Transverse colon (tissue), 4 donors: ENCODE data around the gene DNAH7. TPM values are rescaled to one million over a fixed set of nuclear protein-coding genes. Genes with fewer than 3 reads are reported as not detected.
"Not testable (repeated sequence)": the region's sequence is repeated elsewhere in the genome, so short reads cannot be mapped to it uniquely, and the experiment has no call there.

Source experiments
- DNase-seq: peaks from one replicate; pipeline ENCODE4 v3.0.0-alpha.2; 2019
- H3K27ac ChIP-seq, 4 donors: fragments of 200-600 bp; sonication (generic); 2 replicates each; pipeline ENCODE4 v1.5.1; 2016 to 2018; ENCODE audit warnings: inconsistent platforms in 4 of 4
- H3K27me3 ChIP-seq: fragments of 200-600 bp; sonication (generic); 2 replicates; pipeline ENCODE4 v1.5.1; 2017; ENCODE audit warnings: inconsistent platforms
- H3K36me3 ChIP-seq, 4 donors: fragments of 200-600 bp; sonication (generic); 2 replicates each; pipeline ENCODE4 v1.5.1; 2017 to 2019; ENCODE audit warnings: inconsistent platforms in 4 of 4
- H3K4me1 ChIP-seq, 4 donors: fragments of 200-600 bp; sonication (generic); 2 replicates each; pipeline ENCODE4 v1.5.1; 2017 to 2020; ENCODE audit warnings: inconsistent platforms in 4 of 4
- H3K4me3 ChIP-seq, 4 donors: fragments of 200-600 bp; sonication (generic); 1 replicate in 1 of 4; 2 replicates in 3 of 4; pipeline versions ENCODE4 v1.5.1 to v1.6.1; 2017 to 2019; ENCODE audit warnings: inconsistent platforms in 4 of 4
- H3K9me3 ChIP-seq, 2 donors: fragments of 200-600 bp; sonication (generic); 2 replicates each; pipeline ENCODE4 v1.5.1; 2017 to 2019; ENCODE audit warnings: inconsistent platforms in 2 of 2
- EP300 ChIP-seq: sonication (generic); formaldehyde crosslinking; IDR thresholded peaks from one replicate; pipeline ENCODE4 v1.6.1; 2017; ENCODE audit warnings: antibody characterized with exemption, low read depth
- POLR2A ChIP-seq: fragments of 450-650 bp; IDR thresholded peaks from one replicate; pipeline ENCODE4 v1.6.1; 2016; ENCODE audit warnings: antibody characterized with exemption, mild to moderate bottlenecking, moderate library complexity
- POLR2AphosphoS5 ChIP-seq, 3 donors: sonication (generic); formaldehyde crosslinking; IDR thresholded peaks; one replicate each; pipeline ENCODE4 v1.6.1; 2016; ENCODE audit warnings: antibody characterized with exemption in 3 of 3
- WGBS, 2 donors: methylation state at CpG; one replicate each; pipeline ENCODE4 v1.1.5; 2018; ENCODE audit warnings: low coverage in 1 of 2; 5-methylcytosine and 5-hydroxymethylcytosine counted together
- in situ Hi-C, 4 donors: fragments of 200-750 bp; cut with MboI; loops; one replicate each; pipeline versions ENCODE4 v1.15.0 to v1.15.1; 2017; ENCODE audit warnings: low sequenced_read_pairs in 3 of 4, low pct_ligation_motif_present in 1 of 4, low pct_unique_long_range_greater_than_20kb in 1 of 4
- intact Hi-C: fragments of 100-400 bp; cut with DNase I; formaldehyde crosslinking; loops from one replicate; pipeline ENCODE4 v1.15.1; 2023; ENCODE audit warnings: low total_unique reads
- total RNA-seq, 4 donors: library from RNA; depleted of rRNA; stranded (reverse); fragments of >200 nt; gene quantifications; one replicate each; pipeline ENCODE4 v1.1.0, GENCODE V29; 2016
- TF ChIP-seq, protein P1 (sequence below), 5 experiments: fragments of 200-600 bp in 3 of 5; fragments of 450-650 bp in 2 of 5; sonication (generic) in 3 of 5; IDR thresholded peaks; 1 replicate in 2 of 5; 2 replicates in 3 of 5; pipeline ENCODE4 v1.5.1; 2016 to 2017; ENCODE audit warnings: antibody characterized with exemption in 5 of 5, inconsistent platforms in 3 of 5, mild to moderate bottlenecking in 2 of 5, moderate library complexity in 1 of 5

The DNAH7 gene
- total RNA-seq, 4 donors from 2014 or later: 1.8 to 56.9 (median 8.1) TPM

DNA sequence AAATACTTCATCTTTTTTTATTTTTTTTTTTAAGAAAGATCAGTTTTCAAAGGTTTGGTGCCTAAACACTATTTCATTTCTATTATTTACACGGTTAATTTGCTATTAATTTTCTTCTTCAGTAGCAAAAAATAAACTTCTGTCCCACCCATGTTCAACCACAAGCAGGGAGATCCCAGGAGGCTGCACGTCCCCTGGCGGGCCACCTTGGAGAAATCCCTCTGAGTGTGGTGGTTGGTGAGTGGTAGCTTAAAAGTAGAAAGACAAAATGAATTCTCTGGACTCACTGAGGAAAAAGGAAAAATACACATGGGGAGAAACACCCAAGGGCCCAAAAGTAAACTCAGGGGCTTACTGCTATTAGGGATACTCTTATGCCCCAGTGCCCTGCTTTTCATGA, 143.5 kb downstream of the DNAH7 start:
- 87 to 97% methylated on average over 3 of the region's 3 CpGs for WGBS, 2 donors
- no peak for DNase-seq
- Histone ChIP-seq H3K27me3 (no peaks in the 10 kb centered on the region), H3K4me1 (no peaks in the 10 kb centered on the region), H3K9me3 (no peaks in the 10 kb centered on the region), H3K4me3 (no peak overlapping the region), H3K27ac (no peak overlapping the region), H3K36me3 (no peaks in the 10 kb centered on the region)
- TF ChIP-seq POLR2AphosphoS5 (IDR thresholded peaks at IDR 0.05) (no peak), POLR2A (no peak), EP300 (no peak)
- TF ChIP-seq, protein P1, sequence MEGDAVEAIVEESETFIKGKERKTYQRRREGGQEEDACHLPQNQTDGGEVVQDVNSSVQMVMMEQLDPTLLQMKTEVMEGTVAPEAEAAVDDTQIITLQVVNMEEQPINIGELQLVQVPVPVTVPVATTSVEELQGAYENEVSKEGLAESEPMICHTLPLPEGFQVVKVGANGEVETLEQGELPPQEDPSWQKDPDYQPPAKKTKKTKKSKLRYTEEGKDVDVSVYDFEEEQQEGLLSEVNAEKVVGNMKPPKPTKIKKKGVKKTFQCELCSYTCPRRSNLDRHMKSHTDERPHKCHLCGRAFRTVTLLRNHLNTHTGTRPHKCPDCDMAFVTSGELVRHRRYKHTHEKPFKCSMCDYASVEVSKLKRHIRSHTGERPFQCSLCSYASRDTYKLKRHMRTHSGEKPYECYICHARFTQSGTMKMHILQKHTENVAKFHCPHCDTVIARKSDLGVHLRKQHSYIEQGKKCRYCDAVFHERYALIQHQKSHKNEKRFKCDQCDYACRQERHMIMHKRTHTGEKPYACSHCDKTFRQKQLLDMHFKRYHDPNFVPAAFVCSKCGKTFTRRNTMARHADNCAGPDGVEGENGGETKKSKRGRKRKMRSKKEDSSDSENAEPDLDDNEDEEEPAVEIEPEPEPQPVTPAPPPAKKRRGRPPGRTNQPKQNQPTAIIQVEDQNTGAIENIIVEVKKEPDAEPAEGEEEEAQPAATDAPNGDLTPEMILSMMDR (IDR thresholded peaks at IDR 0.05): no peak
- in situ Hi-C loops: no loop called here
- intact Hi-C loops: loop anchor here (2.0 kb wide), 1 partner anchor 68 kb away; no protein-coding TSS in a partner anchor

DNA sequence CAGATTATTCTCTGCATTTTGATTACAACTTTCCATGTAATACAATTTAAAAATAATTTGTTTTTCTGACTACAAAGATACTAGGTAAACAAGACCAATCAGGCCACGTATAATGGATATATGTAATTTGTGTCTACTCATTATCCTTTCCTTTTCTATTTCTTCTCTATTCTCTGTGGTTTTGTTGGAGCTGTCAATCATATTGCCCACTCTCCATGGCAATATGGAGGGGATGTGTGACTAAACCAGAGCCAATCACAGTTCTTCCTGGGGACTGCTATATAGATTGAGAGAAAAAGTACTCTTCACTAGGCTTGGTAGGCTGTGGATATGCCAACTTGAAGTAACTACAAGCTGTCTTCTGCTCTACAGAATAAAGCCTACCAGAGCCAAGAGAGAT, 144.7 kb downstream of the DNAH7 start:
- no peak overlapping the region for H3K27ac ChIP-seq
- H3K4me3 ChIP-seq: no peak overlapping the region
- no peaks in the 10 kb centered on the region for H3K4me1 ChIP-seq
- WGBS, 2 donors: 69 to 94% methylated on average over 1 of the region's 1 CpG
- H3K27me3 ChIP-seq: no peaks in the 10 kb centered on the region
- intact Hi-C loops: loop anchor here (2.0 kb wide), 1 partner anchor 69 kb away; no protein-coding TSS in a partner anchor
- DNase-seq: no peak
- no peaks in the 10 kb centered on the region for H3K36me3 ChIP-seq
- in situ Hi-C loops: no loop called here
- TF ChIP-seq EP300: no peak
- TF ChIP-seq, protein P1 (IDR thresholded peaks at IDR 0.05): no peak
- no peak for TF ChIP-seq POLR2A
- no peak for TF ChIP-seq POLR2AphosphoS5 (IDR thresholded peaks at IDR 0.05)
- no peaks in the 10 kb centered on the region for H3K9me3 ChIP-seq

DNA sequence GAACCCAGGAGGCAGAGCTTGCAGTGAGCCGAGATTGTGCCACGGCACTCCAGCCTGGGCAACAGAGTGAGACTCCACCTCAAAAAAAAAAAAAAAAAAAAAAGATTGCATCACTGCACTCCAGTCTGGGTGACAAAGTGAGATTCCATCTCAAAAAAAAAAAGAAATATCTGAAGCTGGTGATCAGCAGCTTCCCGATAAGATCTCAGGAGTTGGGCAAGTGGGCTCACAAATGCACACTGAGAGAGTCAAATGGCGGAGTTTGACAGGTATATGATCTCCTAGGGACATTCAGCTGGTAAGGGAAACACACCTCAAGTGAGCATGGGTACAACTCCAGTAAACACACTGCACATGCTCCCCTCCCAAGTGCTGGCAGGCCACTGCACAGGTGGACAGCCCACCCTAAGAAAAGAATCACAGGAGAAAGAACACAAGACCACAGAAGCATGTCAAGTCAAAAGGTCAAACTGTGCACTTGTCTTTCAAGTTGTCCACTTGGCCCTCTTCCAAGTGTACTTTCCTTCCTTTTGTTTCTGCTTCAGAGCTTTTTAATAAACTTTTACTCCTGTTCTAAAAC, 151.5 kb downstream of the DNAH7 start:
- intact Hi-C loops, H3K4me1 ChIP-seq, H3K36me3 ChIP-seq, DNase-seq, H3K9me3 ChIP-seq, in situ Hi-C loops, H3K27me3 ChIP-seq, H3K27ac ChIP-seq, H3K4me3 ChIP-seq: not testable (repeated sequence)
- WGBS, 2 donors: 83 to 90% methylated on average over 3 to 4 of the region's 4 CpGs

DNA sequence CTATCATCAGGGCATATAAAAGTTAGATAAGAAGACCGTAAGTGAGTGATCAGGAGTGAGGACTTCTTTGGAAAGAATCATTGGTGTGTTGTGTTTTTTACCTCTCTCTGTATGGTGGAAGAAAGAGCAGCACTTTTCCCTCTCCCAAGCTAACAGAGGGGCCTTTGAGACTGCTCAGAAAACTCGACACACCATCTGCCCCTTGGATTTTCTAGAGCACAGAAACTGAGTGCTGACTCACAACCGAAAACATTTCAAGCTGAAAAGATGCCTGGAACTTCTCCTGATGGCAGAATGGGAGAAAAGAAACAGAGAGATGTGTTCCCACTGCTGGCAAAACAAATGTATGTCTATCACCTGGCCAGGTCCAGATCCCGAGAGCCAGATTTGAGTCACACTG, 156.6 kb downstream of the DNAH7 start:
- Histone ChIP-seq H3K4me1 (no peaks in the 10 kb centered on the region), H3K27me3 (no peaks in the 10 kb centered on the region), H3K9me3 (no peaks in the 10 kb centered on the region), H3K36me3 (peaks cover 0 to 3% (median 0%) of the 10 kb centered on the region in 4 donors), H3K4me3 (no peak overlapping the region), H3K27ac (no peak overlapping the region)
- intact Hi-C loops (no loop called here), in situ Hi-C loops (no loop called here)
- TF ChIP-seq, protein P1 (IDR thresholded peaks at IDR 0.05): no peak
- TF ChIP-seq POLR2AphosphoS5 (IDR thresholded peaks at IDR 0.05) (no peak), EP300 (no peak), POLR2A (no peak)
- no peak for DNase-seq
- 75 to 88% methylated on average over 2 to 4 of the region's 4 CpGs for WGBS, 2 donors

DNA sequence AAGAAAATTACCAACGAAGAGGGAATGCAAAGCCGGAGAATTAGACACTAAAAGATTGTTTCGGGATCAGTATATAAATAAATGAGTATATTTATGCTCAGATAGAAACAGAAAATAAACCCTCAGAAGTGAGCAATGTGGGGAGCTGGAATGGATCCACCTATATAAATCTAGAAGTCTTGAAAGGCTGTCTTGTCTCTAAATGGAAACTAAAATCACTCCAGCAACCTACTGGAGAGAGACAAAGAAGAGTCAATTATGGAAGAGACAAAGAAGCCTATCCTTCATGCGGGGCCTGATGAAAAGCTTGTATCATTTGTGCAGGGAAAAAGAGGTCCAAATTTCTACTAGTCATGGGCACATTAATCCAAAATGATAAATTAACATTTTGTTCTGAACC, 158.1 kb downstream of the DNAH7 start:
- Histone ChIP-seq H3K27me3 (no peaks in the 10 kb centered on the region), H3K4me3 (no peak overlapping the region), H3K27ac (no peak overlapping the region), H3K9me3 (no peaks in the 10 kb centered on the region), H3K4me1 (no peaks in the 10 kb centered on the region), H3K36me3 (peaks cover 0 to 3% (median 0%) of the 10 kb centered on the region in 4 donors)
- TF ChIP-seq POLR2A: no peak
- no peak for TF ChIP-seq EP300
- TF ChIP-seq, protein P1 (IDR thresholded peaks at IDR 0.05): no peak
- no peak for TF ChIP-seq POLR2AphosphoS5 (IDR thresholded peaks at IDR 0.05)
- WGBS, 2 donors: 77% methylated on average over 4 of the region's 4 CpGs
- DNase-seq: no peak
- intact Hi-C loops (no loop called here), in situ Hi-C loops (no loop called here)
